ENCODE results near the gene NEDD9. TPM values are rescaled to one million over a fixed set of nuclear protein-coding genes. Genes with fewer than 3 reads are reported as not detected.

The NEDD9 gene
- total RNA-seq, 1 donor: 29.8 TPM

DNA sequence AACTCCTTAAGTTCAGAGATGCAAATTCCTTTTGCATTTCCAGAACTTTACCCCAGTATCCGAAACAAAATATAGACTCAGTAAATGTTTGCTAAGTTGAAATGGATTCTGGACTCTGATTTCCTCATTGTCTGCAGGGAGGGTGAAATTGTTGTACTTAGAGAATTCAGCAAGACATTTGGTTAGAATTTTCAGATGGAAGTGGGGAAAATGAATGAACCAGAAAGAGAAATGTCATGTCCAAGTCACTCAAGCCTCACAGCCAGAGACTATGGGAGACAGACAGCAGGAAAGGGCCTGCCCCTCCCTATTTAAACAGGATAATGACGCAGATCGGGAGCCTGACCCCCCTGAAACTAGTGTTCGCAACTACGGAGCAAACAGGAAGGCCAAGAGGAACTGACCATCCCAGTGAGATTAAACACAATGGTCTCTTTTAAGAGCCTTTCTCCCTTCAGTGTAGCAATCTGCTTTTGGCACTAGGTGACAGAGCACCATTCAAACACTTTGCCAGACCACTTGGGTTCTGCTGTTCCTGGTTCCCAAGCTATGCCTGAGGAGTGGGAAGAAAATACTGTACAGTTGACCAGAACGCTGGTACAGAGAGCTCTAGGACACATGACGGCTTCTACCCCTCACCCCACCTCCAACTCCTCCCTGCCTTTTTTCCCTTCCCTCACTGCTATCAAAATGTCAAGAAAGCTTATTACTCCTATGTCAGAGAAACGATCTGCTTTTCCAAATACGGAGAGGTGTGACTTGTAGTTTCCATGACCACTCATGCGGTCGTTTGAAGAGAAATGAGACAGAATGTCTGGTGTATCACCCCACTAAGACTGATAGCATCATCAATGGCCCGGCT is 13.7 kb downstream of the NEDD9 start:
- H3K4me3 ChIP-seq (ENCODE audit: low read depth, low read length): no peak overlapping the region
- DNase-seq (ENCODE audit: low read depth): no peak
- TF ChIP-seq, protein P1, sequence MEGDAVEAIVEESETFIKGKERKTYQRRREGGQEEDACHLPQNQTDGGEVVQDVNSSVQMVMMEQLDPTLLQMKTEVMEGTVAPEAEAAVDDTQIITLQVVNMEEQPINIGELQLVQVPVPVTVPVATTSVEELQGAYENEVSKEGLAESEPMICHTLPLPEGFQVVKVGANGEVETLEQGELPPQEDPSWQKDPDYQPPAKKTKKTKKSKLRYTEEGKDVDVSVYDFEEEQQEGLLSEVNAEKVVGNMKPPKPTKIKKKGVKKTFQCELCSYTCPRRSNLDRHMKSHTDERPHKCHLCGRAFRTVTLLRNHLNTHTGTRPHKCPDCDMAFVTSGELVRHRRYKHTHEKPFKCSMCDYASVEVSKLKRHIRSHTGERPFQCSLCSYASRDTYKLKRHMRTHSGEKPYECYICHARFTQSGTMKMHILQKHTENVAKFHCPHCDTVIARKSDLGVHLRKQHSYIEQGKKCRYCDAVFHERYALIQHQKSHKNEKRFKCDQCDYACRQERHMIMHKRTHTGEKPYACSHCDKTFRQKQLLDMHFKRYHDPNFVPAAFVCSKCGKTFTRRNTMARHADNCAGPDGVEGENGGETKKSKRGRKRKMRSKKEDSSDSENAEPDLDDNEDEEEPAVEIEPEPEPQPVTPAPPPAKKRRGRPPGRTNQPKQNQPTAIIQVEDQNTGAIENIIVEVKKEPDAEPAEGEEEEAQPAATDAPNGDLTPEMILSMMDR (IDR thresholded peaks at IDR 0.05; ENCODE audit: insufficient read depth, low read depth, low read length): no peak

DNA sequence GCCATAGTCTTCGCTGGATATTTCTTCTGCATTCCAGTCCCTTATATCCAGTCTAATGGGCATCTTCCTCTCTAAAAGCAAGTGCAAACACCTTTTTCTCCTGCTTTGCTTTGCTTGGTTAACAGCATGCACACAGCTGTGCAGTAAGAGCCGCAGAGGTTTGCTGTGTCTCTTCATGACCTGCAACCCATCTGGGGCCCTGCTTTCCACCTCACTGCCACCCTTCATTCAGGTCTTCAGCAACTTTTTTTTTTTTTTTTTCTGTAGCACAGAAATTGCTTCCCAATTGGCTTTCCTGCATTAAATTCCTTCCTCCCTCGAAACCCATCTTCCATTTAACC is 14.4 kb downstream of the NEDD9 start:
- no peak for DNase-seq (ENCODE audit: low read depth)
- TF ChIP-seq, protein P1 (IDR thresholded peaks at IDR 0.05; ENCODE audit: insufficient read depth, low read depth, low read length): no peak
- no peak overlapping the region for H3K4me3 ChIP-seq (ENCODE audit: low read depth, low read length)

DNA sequence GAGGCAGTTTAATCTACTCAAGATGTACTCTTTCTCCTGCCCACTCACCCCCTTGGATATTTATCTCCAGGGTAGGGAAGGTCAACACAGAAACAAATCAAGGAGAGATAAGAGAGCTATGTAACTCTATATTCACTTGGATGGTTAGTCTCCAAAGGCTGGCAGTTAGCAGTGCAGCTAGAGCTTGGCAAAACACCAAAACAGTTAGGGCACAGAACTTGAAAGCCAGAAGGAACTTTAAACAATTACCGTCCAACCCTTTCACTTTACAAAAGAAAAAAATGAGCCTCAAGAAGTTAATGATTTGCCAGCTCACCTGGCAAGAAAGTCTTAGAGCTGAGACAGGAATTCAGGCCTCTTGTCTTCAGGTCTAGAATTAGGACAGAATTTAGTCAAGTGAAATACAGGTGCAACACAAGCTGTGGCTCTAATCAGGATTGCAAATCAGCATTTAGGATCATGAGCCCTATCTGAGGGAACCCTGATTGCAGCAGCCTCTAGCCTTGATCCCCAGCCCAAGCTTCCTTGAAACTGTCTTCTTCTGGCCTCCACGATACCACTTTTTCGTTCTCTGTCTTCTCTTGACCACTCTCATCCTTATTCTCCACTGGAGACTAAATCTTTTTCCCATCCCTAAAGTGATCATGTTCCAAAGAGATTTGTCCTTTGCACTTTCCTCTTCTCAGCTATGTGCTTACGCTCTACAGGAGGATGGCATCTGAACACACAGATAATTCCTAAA is 14.9 kb downstream of the NEDD9 start:
- TF ChIP-seq, protein P1 (IDR thresholded peaks at IDR 0.05; ENCODE audit: insufficient read depth, low read depth, low read length): no peak
- H3K4me3 ChIP-seq (ENCODE audit: low read depth, low read length): no peak overlapping the region
- DNase-seq (ENCODE audit: low read depth): no peak

DNA sequence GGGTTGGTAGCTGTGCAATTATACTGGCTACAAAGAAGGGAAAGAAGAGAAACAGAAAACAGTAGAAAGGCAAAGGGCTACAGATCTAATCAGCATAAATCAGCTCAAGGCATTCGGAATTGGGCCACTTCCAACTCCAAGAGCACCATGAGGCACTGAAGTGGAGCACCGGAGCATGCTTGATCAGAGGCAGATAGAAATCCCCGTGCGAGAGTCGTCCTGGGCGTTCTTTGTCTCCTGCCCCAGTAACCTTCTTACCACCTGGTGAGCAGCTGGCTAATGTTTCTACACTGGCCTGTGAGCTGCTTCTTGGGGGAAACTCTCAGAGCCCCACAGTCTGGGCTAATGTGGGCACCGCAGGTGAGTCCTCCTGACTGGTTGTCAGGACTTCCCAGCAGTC is 16.7 kb downstream of the NEDD9 start:
- TF ChIP-seq, protein P1 (IDR thresholded peaks at IDR 0.05; ENCODE audit: insufficient read depth, low read depth, low read length): no peak
- no peak overlapping the region for H3K4me3 ChIP-seq (ENCODE audit: low read depth, low read length)
- DNase-seq (ENCODE audit: low read depth): no peak

DNA sequence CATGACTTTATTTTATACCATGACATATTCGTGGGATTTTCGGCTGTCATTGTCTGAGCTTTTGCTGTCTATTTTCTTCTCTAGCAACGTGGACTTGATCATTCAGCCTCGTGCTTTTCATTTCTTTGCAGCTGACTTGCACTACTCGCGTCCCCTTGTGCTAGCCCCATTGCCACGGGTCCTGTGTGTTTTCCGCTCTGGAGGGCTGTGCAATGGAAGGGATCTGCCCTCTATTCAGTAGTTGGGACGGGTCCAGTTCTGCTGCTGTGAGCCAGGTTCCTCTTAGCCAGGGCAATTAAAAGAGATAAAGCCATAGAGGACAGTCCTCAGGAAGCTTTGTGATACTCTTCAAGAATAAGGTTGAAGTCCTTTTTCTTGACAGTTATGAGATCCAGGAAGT is 17.6 kb downstream of the NEDD9 start:
- DNase-seq (ENCODE audit: low read depth): no peak
- TF ChIP-seq, protein P1 (IDR thresholded peaks at IDR 0.05; ENCODE audit: insufficient read depth, low read depth, low read length): no peak
- no peak overlapping the region for H3K4me3 ChIP-seq (ENCODE audit: low read depth, low read length)

DNA sequence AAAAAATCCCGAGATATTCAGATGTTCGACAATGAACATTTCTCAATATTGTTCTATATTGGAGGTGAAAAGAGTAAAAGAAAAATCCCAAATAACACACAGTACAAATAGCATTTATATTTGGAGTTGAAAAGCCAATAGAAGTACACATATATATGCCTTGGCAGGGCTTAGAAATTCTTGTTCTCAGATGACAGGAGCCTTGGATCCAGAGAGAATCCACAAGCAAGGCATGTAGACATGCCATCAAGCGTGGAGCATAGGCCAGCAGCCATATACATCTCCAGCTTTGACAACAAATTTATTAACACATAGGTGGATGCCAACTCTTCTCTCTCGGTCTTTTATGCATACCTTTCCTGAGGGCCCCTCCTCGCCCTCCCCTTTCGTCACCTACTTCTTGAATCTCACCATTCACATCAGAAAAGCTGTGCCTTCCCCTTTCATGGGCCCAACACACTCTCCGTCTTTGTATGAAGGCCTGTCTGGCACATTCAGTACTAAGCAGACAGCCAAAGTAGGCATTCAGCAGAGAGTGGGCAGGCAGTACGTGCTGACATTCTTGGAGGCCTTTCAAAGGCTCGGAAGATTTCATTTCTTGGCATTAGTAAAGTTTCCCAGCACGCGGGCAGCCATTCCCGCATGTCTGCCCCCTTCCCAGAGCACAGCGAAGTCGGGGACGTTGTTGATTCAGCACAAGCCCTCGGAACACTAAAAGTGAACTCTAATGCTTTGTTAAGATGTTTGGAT is 18.2 kb downstream of the NEDD9 start:
- H3K4me3 ChIP-seq (ENCODE audit: low read depth, low read length): no peak overlapping the region
- TF ChIP-seq, protein P1 (IDR thresholded peaks at IDR 0.05; ENCODE audit: insufficient read depth, low read depth, low read length): no peak
- DNase-seq (ENCODE audit: low read depth): no peak
